AG04450 (cell line): Measurements from ENCODE around the gene MED27. TPM values are rescaled to one million over a fixed set of nuclear protein-coding genes. Genes with fewer than 3 reads are reported as not detected.

ENCODE experiments used
- CTCF ChIA-PET: fragments of 300-600, 350-600 bp; formaldehyde crosslinking; extraction: SDS; loops from one replicate; lab custom pipeline; 2022; ENCODE audit warnings: antibody characterized with exemption, inconsistent platforms; lab: Charles Lee
- POLR2A ChIA-PET: fragments of 350-600 bp; formaldehyde crosslinking; extraction: SDS; loops from one replicate; lab custom pipeline; 2021; ENCODE audit warnings: antibody characterized with exemption, inconsistent platforms; lab: Yijun Ruan, JAX
- DNase-seq: peaks from one replicate; pipeline ENCODE4 v3.0.0-alpha.2; 2011; ENCODE audit warnings: low read depth, low spot score
- H3K27ac ChIP-seq: one replicate; pipeline ENCODE4 v1.5.1; 2012; ENCODE audit warnings: low read depth, low read length, control low read depth
- H3K27me3 ChIP-seq: one replicate; pipeline ENCODE4 v1.6.0; 2012; ENCODE audit warnings: low read length; ENCODE audit not compliant: control insufficient read depth, insufficient read depth
- H3K4me3 ChIP-seq: 2 replicates; pipeline ENCODE4 v1.5.1; 2011; ENCODE audit warnings: mild to moderate bottlenecking, low read depth, low read length, control low read depth
- H3K9me3 ChIP-seq: 2 replicates; pipeline ENCODE4 v1.5.1; 2012; ENCODE audit warnings: low read length; ENCODE audit not compliant: control insufficient read depth, insufficient read depth
- CTCF ChIP-seq: IDR thresholded peaks from 2 replicates; pipeline ENCODE4 v1.5.1; 2011; ENCODE audit warnings: low read depth, low read length, control low read depth, inconsistent platforms
- polyA plus RNA-seq: library from polyadenylated mRNA; depleted of rRNA; stranded (reverse); fragments of >200 nt; gene quantifications from 2 replicates; pipeline ENCODE4 v1.2.3, GENCODE V29; 2011

Gene MED27
- polyA plus RNA-seq, 1 experiment, result 36.6 TPM

- Histone ChIP-seq H3K4me3 (no peak overlapping the region), H3K27me3 (no peaks in the 10 kb centered on the region), H3K27ac (no peak overlapping the region), H3K9me3 (no peaks in the 10 kb centered on the region)
- ChIA-PET CTCF (interaction anchor here (1.0 kb wide), 1 partner anchor 217 kb away, joined by 3 read pairs; no protein-coding TSS in a partner anchor), POLR2A (no interaction called here)
- DNase-seq, result no peak
- no peak for TF ChIP-seq CTCF
These were observed 60.0 kb downstream of the MED27 start for GRCh38 chr9:132019702-132020101.

GRCh38 chr9:132018957-132019405 is 60.7 kb downstream of the MED27 start:
- ChIA-PET POLR2A (no interaction called here), CTCF (interaction anchor here (1.0 kb wide), 1 partner anchor 217 kb away, joined by 3 read pairs; no protein-coding TSS in a partner anchor)
- DNase-seq, result no peak
- Histone ChIP-seq H3K27me3 (no peaks in the 10 kb centered on the region), H3K9me3 (no peaks in the 10 kb centered on the region), H3K4me3 (no peak overlapping the region), H3K27ac (no peak overlapping the region)
- no peak for TF ChIP-seq CTCF

- POLR2A ChIA-PET, result no interaction called here
- TF ChIP-seq CTCF, result no peak
- no peak overlapping the region for H3K4me3 ChIP-seq
- H3K9me3 ChIP-seq, result no peaks in the 10 kb centered on the region
- no peaks in the 10 kb centered on the region for H3K27me3 ChIP-seq
- CTCF ChIA-PET, result no interaction called here
- DNase-seq, result no peak
- H3K27ac ChIP-seq, result no peak overlapping the region
These were observed 63.2 kb downstream of the MED27 start for GRCh38 chr9:132016456-132016855.

GRCh38 chr9:132015866-132016265 is 63.8 kb downstream of the MED27 start:
- POLR2A ChIA-PET, result no interaction called here
- Histone ChIP-seq H3K27ac (no peak overlapping the region), H3K9me3 (no peaks in the 10 kb centered on the region), H3K4me3 (no peak overlapping the region), H3K27me3 (no peaks in the 10 kb centered on the region)
- CTCF ChIA-PET, result no interaction called here
- TF ChIP-seq CTCF, result no peak
- DNase-seq, result no peak

GRCh38 chr9:132014218-132014805 is 65.4 kb downstream of the MED27 start:
- Histone ChIP-seq H3K4me3 (no peak overlapping the region), H3K9me3 (no peaks in the 10 kb centered on the region), H3K27ac (no peak overlapping the region), H3K27me3 (no peaks in the 10 kb centered on the region)
- ChIA-PET CTCF (no interaction called here), POLR2A (no interaction called here)
- no peak for TF ChIP-seq CTCF
- DNase-seq, result no peak
